Measurements from ENCODE around the gene GAS7.

DNA sequence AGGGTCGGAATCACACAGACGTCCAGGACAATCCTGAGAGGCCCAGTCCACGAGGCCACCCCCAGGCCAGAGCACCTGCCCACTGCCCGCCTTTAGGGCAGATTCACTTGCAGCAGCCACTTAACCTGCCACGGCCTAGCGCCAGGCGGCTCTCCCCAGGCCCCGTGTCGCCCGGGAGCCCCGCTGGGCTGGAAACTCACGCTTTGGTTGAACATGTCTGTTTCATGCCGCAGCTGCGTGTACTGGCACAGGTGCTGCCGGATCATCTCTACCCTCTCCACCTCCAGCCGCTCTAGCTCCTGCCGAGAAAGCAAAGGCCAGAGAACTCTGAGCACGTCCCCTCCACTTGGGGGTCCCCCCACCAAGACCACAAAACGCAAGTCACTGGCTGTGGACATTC lies 280.6 kb downstream of the GAS7 start:
- TF ChIP-seq, protein P1, sequence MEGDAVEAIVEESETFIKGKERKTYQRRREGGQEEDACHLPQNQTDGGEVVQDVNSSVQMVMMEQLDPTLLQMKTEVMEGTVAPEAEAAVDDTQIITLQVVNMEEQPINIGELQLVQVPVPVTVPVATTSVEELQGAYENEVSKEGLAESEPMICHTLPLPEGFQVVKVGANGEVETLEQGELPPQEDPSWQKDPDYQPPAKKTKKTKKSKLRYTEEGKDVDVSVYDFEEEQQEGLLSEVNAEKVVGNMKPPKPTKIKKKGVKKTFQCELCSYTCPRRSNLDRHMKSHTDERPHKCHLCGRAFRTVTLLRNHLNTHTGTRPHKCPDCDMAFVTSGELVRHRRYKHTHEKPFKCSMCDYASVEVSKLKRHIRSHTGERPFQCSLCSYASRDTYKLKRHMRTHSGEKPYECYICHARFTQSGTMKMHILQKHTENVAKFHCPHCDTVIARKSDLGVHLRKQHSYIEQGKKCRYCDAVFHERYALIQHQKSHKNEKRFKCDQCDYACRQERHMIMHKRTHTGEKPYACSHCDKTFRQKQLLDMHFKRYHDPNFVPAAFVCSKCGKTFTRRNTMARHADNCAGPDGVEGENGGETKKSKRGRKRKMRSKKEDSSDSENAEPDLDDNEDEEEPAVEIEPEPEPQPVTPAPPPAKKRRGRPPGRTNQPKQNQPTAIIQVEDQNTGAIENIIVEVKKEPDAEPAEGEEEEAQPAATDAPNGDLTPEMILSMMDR (IDR thresholded peaks at IDR 0.05): no peak
- no peak for TF ChIP-seq POLR2A (IDR thresholded peaks at IDR 0.05)
